PFSK-1 (cell line): ENCODE measurements around the gene RPS6KA2.

Experiments
- POLR2AphosphoS5 ChIP-seq: IDR thresholded peaks from 2 replicates; pipeline ENCODE4 v1.6.1; 2012; ENCODE audit warnings: low read depth, mild to moderate bottlenecking, control low read depth, low read length, moderate library complexity
- REST ChIP-seq, 2 experiments: IDR thresholded peaks; 2 replicates each; pipeline versions ENCODE4 v1.6.1 to v1.8.0; 2011 to 2012; ENCODE audit warnings: low read depth in 2 of 2, low read length in 2 of 2, control low read depth in 1 of 2, inconsistent platforms in 1 of 2, mild to moderate bottlenecking in 1 of 2, moderate library complexity in 1 of 2; ENCODE audit not compliant: insufficient read depth in 1 of 2
- TAF1 ChIP-seq: IDR thresholded peaks from 2 replicates; pipeline ENCODE4 v1.6.1; 2012; ENCODE audit warnings: low read length, control low read depth, borderline replicate concordance; ENCODE audit not compliant: insufficient read depth

- no peak for TF ChIP-seq REST (IDR thresholded peaks at IDR 0.05; ENCODE audit: insufficient read depth in 1 of 2, low read depth in 2 of 2, low read length in 2 of 2)
- TF ChIP-seq TAF1, result no peak
- no peak for TF ChIP-seq POLR2AphosphoS5
These were observed 27.8 kb downstream of the RPS6KA2 start for GRCh38 chr6:166599205-166599604.
